ENCODE data around the gene FLVCR1. TPM values are rescaled to one million over a fixed set of nuclear protein-coding genes. Genes with fewer than 3 reads are reported as not detected.

The FLVCR1 gene
- polyA plus RNA-seq, 1 experiment = 2.0 TPM

GRCh38 chr1:212852105-212852688, 5.9 kb upstream of the FLVCR1 start:
- no peak for DNase-seq (ENCODE audit: low read depth, low spot score)
- Histone ChIP-seq H3K9me3 (ENCODE audit: control insufficient read depth, insufficient read depth, low read length) (no peaks in the 10 kb centered on the region), H3K27ac (ENCODE audit: low read depth, low read length) (no peak overlapping the region), H3K4me3 (ENCODE audit: low read depth, low read length) (no peak overlapping the region), H3K27me3 (ENCODE audit: control insufficient read depth, insufficient read depth, low read length) (no peaks in the 10 kb centered on the region)
- CTCF ChIA-PET = interaction anchor here (0.6 kb wide), 1 partner anchor 35 kb away, joined by 5 read pairs; no protein-coding TSS in a partner anchor
- POLR2A ChIA-PET = no interaction called here
- no peak for TF ChIP-seq CTCF (IDR thresholded peaks at IDR 0.05; ENCODE audit: low read depth, low read length)

- Histone ChIP-seq H3K9me3 (ENCODE audit: control insufficient read depth, insufficient read depth, low read length) (no peaks in the 10 kb centered on the region; the same call in 1 of the 2 replicates), H3K27me3 (ENCODE audit: control insufficient read depth, insufficient read depth, low read length) (no peaks in the 10 kb centered on the region), H3K4me3 (ENCODE audit: low read depth, low read length) (no peak overlapping the region), H3K27ac (ENCODE audit: low read depth, low read length) (no peak overlapping the region)
- ChIA-PET CTCF (no interaction called here), POLR2A (no interaction called here)
- no peak for DNase-seq (ENCODE audit: low read depth, low spot score)
- TF ChIP-seq CTCF (IDR thresholded peaks at IDR 0.05; ENCODE audit: low read depth, low read length) = no peak
These were observed 4.4 kb upstream of the FLVCR1 start for GRCh38 chr1:212853658-212854057.

GRCh38 chr1:212856755-212857154, 1.3 kb upstream of the FLVCR1 start:
- Histone ChIP-seq H3K27me3 (ENCODE audit: control insufficient read depth, insufficient read depth, low read length) (no peaks in the 10 kb centered on the region), H3K9me3 (ENCODE audit: control insufficient read depth, insufficient read depth, low read length) (no peaks in the 10 kb centered on the region; the same call in 1 of the 2 replicates), H3K27ac (ENCODE audit: low read depth, low read length) (no peak overlapping the region), H3K4me3 (ENCODE audit: low read depth, low read length) (no peak overlapping the region)
- ChIA-PET CTCF (interaction anchor here (0.7 kb wide), 1 partner anchor 204 kb away, joined by 9 read pairs; no protein-coding TSS in a partner anchor), POLR2A (no interaction called here)
- no peak for DNase-seq (ENCODE audit: low read depth, low spot score)
- no peak for TF ChIP-seq CTCF (IDR thresholded peaks at IDR 0.05; ENCODE audit: low read depth, low read length)

GRCh38 chr1:212858461-212859265, 588 bp downstream of the FLVCR1 start:
- POLR2A ChIA-PET = interaction anchor here (0.7 to 1.4 kb wide), 8 partner anchors 20 to 1280 kb away, joined by 3 to 6 read pairs (median 4); partner anchors contain the start of gene ATF3
- TF ChIP-seq CTCF (IDR thresholded peaks at IDR 0.05; ENCODE audit: low read depth, low read length) = no peak
- H3K9me3 ChIP-seq (ENCODE audit: control insufficient read depth, insufficient read depth, low read length) = no peaks in the 10 kb centered on the region; the same call in 1 of the 2 replicates
- CTCF ChIA-PET = interaction anchor here (0.6 to 1.3 kb wide), 4 partner anchors 27 to 137 kb away, joined by 3 to 11 read pairs (median 6); no protein-coding TSS in a partner anchor
- DNase-seq (ENCODE audit: low read depth, low spot score) = no peak
- H3K4me3 ChIP-seq (ENCODE audit: low read depth, low read length) = peak overlapping the region; percentile 81
- no peaks in the 10 kb centered on the region for H3K27me3 ChIP-seq (ENCODE audit: control insufficient read depth, insufficient read depth, low read length)
- H3K27ac ChIP-seq (ENCODE audit: low read depth, low read length) = peak overlapping the region; percentile 11

All from AG04450 (cell line).